Measurements from ENCODE around the gene HIRIP3.

DNA sequence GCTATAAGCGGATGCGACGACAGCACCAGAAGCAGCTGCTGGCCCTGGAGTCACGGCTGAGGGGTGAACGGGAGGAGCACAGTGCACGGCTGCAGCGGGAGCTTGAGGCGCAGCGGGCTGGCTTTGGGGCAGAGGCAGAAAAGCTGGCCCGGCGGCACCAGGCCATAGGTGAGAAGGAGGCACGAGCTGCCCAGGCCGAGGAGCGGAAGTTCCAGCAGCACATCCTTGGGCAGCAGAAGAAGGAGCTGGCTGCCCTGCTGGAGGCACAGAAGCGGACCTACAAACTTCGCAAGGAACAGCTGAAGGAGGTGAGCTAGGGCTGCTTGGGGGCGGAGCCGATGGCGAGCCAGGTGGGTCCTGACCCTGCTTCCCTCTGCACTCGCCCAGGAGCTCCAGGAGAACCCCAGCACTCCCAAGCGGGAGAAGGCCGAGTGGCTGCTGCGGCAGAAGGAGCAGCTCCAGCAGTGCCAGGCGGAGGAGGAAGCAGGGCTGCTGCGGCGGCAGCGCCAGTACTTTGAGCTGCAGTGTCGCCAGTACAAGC, 10.1 kb downstream of the HIRIP3 start:
- TF ChIP-seq EZH2 (IDR thresholded peaks at IDR 0.05; ENCODE audit: insufficient read depth, poor library complexity, severe bottlenecking) (no peak), EZH2phosphoT487 (IDR thresholded peaks at IDR 0.05; ENCODE audit: insufficient read depth, low read depth) (no peak)

Measured in GM23248 (cell line).